HG03432 (cell line): Measurements from ENCODE around the gene LRIG3.
A peak's percentile ranks its signal among the peaks of the same experiment; 100 is the strongest.

Experiments used
- ATAC-seq: cut with Tn5 transposase; IDR thresholded peaks from one replicate; pipeline ENCODE4 v1.9.1; 2021; ENCODE audit warnings: mild to moderate bottlenecking, moderate library complexity; ENCODE audit not compliant: unreplicated experiment

Gene LRIG3

DNA sequence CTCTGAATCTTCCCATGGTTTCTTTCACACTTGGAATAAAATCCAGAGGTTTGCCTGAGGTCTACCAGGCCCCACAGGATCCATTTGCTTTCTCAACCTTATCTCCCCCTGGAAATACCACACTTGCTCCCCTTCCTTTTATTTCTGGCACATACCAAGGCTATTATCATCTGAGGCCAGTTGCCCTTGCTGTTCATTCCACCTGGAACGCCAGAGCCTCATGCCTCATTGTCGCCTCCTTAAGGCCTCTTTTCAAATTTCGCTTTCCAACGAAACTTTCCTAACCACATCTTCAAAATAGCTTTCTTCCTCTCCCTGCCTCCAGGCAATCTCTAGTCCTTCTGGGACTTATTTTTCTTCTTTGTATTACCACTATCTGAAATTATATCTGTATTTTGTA lies 11.2 kb upstream of the LRIG3 start:
- ATAC-seq = no peak

DNA sequence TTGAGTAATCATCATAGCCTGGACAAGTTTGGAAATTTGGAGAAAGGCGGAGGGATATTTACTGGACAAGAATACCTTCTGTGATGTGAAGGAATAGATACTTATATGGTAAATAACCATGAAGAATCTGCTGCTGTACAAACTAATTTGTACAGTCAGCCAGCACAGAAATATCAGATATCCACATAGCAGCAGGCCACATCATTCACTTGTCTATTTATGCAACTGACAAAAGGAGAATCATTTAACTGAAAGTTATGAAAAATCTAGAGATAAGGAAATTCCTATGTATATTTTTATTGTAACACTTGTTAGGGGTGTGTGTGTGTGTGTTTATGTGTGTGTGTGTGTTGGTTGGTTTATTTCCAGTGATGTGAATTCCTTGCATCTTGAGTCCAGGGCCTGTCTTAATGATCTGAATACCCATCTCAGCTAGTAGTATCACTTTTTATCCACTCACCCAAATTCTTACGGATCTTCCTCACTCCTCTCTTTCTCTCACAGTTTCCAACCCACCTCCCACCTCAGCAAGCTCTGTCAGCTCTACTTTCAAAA lies 10.5 kb upstream of the LRIG3 start:
- ATAC-seq = no peak

DNA sequence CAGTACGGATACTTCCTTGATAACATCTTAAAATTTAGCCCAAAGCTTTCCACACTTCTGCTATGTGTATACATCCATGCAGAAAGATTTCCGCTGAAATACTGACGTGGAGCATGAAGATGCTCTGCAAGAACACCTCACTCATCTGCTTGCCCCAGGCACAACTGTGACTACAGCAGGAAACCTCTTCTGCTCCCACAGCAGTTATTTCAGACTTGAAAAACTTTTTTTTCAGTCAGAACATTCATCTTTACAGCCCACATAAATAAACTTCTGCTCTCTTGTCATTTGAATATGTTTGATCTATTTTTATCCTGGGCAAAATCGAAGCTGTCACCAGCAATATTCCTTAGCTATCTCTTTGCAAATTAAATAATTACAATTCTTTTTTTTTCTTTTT lies 6.8 kb upstream of the LRIG3 start:
- no peak for ATAC-seq

DNA sequence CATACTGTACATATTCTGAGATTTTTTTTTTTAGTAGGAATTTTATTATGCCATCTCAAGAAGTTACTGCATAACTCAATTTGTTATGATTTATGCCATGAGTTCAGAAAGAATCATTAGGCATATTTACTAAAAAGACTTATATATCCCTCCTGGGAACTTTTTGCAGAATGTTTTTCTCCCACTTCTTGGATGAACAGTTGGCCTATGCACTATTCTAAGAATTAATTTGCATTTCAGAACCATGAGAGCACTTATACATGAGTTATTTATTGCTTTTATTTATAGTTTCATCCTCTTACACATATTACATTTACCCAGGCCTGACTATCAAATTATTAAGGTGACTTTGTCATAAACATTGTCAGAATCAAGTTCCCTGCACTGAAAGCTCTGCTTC lies 6.3 kb upstream of the LRIG3 start:
- ATAC-seq = no peak

DNA sequence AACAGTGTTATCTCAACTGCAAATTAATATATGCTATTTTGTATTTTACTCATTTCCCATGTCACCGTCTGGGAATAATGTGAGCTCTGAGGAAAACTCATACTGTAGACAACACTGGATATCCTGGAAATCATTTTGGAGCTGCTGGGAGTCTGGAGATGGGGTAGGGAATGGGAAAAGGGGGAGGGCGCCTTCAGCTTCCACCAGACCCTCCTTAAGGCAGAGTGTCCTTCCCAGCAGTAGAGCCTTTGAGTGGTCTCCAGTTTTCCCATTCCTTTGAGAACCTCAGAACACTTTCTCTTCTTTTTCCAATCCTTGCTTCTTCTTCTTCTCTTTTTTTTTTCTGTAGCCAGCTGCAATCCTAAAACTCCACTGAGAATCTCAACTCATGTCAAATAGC lies 5.4 kb upstream of the LRIG3 start:
- ATAC-seq = no peak

DNA sequence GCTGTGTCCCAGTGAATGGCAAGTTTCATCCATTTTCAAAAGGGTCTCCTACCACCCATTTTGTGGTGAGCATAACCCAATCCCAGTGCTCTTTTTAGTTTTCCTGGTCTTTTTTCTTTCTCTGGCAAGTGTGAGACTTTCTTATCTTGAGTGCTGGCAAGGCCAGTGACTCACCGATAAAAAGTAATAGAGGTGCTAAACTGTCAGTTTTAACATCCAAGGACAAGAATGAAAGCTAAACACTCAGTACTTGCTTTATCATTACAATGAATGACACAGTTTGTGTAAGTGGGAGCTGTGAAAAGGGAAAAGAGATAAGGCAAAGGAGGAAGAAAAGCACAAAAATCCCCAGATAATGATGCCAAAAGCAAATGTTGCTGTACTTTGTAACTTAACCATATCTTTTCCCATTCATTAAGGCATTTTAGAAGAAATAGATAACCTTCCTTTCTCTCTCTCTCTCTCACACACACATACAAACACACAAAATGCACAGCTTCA lies 4.9 kb upstream of the LRIG3 start:
- no peak for ATAC-seq

DNA sequence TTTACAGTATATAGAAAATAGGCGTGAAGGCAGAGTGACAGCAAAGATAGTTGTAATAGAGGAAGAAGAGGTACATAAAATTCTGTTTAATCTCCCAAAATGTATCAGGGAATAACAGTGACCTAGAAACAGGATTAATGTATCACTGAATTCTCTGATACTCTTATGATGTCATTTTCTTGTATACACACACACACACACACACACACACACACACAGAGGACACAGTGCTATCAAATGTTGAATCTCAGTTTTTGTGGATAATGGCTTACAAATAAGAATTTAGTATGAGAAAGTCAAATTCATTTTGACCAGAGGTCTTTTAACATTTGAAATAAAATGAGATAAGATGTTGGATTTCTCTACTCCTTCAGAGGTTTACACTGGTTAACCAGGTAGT lies 4.3 kb upstream of the LRIG3 start:
- no peak for ATAC-seq

DNA sequence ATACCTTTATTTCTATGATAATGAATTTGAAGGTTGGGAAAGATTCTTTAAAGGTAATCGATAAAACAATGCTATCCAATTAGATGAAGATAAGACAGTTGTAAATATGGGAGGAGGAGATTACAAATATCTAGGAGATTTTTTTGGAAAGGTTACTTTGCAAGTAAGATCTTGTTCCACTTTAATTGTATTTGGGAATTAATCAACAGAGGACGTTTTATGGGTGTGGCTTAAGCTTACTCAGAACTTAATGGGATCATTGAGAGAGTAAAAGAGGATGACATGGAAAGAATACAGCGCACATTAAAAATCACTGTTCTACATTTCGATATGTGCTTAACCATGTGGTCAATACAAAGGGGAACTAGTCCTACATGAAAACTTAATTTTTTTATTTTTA lies 3.5 kb upstream of the LRIG3 start:
- ATAC-seq = no peak

DNA sequence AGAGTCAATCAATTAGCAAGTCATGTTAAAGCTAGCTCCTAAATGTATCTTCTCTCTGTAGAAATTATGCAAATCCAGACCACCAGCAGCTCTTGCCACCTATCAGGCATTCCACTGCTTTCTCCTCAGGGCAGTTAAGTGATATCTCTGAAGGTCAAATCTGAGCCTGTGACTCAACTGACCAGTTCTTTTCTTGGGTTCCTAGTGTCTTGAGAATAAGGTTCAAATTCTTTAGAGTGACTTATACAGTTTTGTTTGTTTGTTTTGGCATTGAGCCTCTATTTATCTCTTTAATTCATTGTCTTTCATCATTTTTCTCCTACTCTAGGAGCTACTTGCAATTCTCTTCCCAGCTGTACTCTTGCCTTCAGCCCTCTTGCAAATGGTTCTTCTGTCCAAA lies 2.5 kb upstream of the LRIG3 start:
- no peak for ATAC-seq

DNA sequence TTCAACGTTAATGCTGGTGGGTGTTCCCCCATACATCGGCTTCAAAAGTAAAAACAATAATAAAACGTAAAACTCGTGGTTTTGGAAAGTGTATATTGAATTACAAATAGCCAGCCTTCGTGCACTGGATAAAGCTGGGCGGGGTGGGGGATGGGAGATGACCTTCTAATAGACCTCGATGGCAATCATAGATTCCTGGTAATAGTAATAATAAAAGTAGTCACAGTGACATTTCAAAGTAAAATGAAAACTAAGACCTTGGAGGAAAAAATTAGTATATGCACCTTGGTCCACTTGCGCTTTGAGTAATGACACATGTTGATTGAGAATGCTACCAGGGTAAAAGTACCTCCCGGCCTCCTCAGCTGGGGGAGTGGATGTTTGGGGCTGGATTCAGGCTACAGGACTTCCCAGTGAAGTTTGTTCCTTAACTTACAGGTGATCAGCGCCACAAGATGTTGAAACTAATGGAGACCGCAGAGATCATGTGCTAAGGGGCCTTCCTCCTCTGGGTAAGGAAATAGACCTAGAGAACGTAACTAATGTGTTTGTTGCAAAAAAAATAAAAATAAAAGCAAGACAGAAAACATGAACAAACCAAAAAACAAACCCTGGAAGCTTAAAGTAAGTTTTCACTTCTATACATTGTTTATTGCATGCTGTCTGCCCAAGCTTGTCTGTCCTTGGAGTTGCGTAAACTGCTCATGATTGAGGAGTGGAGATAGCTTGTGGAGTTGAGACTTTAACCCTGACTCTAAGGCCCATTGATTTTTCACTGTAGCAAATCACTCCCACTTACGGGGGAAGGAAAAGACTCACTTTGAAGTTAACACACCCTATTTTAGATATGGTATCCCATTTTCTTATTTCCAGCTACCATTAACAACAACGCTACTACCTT lies 907 bp upstream of the LRIG3 start:
- no peak for ATAC-seq

DNA sequence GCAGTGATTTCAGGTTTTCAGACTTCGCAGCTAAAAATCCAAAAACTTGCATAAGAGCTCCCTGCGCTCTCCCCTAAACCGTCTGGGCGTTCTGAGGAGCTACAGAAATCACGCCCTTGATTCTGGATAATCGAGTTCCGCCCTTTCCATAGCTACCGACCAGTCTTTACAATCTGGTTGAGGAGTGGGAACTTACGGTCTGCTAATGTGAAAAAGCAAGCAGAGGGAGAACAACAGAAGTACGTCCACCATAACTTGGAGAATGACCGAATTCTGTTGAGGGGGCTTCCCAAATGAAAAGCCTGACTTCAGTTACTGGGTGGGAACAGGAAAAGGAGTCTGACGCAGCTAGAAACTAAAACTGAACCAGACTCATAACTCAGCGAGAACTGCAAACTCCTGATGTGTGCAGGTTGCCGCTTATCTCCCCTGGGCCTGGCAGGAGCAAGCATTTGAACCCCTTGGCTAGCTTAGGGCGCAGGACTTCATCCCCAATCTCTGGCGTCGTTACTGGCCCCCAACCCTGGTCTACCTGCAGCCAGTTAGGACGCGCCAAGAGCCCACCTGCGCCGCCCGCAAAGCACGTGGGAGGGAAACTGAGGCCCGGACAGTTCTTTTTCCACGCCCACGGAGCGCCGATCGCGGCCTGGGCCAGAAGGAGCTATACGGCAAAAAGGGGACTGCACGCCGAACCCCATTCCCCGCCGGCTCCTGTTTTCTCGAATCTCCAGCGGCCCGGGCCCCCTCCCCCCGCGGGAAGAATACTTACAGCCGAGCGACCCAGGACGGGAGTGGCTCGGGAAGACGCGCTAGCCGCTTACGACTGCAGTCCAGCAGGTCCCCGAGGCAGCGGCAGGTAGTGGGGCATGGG lies 838 bp downstream of the LRIG3 start:
- peak; percentile 37 for ATAC-seq

DNA sequence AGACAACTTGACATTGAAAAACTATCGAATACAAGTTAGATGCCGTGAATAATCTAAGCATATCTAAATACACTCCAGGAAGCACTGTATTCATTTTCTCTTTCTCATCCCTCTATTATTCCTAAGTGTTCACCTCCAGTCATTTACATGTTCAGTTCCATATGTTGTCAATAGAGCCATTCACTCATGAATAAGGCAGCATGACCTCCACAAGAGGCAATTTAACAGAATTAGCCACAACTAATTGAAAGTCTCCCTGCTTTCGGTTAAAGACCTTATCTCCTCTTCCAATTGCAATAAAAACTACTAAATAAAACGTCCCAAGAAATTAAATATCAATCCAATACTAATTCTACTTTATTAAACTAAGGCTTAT lies 1.8 kb downstream of the LRIG3 start:
- no peak for ATAC-seq

DNA sequence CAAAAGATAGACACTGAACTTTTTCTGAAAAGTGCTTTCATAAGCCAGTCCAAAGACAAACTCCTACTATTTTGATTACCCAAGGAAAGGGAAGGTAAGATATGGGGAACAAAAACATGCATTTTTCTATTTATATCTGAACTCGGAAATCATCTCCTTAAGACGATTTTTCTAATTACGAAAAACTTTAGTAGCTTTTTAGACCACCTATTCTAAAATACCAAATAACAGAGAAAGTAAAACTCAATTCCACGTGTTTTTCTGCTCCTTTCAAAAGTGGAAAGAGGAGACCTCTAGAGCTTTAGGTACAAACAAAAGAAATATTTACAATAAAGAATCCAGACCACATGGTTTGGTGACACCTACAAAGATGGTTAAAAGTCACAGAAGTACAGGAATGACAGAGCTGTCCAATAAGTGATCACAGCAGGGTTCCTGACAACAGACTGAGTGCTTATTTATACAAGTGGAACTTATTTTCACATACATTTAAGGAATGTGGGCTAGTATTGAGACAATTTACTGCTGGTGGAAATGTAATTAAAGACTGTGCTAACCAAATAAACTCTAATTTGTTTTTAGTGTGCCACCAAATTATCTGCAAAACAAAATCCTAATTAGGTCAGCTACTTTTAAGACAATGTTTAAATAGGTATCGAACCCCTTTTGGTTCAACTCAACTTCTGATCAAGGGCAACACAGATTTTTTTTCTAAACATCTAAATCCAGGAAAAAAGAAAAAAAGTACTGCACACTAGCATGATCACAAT lies 2.4 kb downstream of the LRIG3 start:
- no peak for ATAC-seq

DNA sequence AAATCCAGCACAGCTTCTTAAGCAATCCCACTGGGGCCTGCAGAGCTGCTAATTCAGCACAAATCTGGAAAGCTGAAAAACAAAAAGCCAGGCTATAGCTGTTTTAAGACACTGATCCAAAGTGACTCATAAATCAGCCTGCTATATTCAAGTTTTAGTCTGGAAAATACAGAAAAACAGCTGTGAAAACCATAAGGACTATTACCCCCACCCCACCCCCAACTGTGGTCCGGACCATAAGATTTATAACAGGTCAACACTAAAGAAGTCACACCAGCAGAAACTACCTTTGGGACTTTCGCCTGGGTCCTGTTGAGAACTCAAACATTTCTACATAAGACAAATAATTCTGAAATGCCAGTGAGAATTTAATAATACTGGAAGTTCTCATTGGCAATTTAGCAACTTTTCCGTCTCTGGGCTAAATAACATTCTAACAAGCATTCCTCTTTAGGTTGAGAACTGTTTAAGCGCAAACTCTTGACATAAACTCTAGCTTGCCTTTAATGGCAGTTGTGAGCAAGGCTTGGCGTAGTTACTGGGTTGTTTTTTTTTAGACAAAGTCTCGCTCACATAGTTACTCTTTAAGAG lies 3.3 kb downstream of the LRIG3 start:
- no peak for ATAC-seq

DNA sequence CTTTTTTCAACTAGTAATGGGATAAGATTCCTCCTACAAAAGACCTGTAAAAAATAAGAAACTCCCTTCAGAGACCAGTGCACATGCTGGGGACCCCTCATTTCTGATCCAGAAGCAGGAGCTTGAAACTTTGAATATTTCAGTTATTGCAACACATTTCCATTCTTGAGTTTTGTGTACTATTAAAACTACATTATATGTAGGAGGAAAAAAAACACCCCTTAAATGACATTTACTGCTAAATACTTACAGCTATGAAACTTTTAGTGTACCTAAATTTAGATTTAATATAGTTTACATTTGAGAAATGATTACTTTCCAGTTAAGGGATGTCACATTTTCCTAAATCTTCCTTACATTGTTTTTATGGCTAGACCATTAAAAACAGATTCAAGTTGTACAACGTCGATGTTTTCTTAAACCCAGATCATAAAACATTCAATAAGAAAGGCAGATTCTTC lies 4.1 kb downstream of the LRIG3 start:
- no peak for ATAC-seq

DNA sequence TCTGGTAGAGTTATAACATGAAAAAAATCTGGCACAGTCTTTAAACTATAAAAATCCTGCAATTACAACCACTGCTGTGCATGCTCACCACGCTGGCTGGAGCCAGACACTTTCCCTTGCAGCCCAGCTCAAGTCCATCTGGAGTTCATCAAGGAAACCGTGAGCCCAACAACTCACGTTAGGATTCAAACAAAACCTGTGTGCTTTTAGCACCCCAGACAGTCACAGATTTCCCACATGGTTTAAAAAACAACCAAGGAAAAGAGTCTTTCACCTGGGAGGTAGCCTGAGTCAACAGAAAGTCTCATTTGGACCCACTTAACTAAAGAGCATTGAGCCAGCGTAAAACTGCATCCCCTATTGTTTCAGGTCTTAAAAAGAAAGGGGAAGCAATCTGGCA lies 4.7 kb downstream of the LRIG3 start:
- no peak for ATAC-seq

DNA sequence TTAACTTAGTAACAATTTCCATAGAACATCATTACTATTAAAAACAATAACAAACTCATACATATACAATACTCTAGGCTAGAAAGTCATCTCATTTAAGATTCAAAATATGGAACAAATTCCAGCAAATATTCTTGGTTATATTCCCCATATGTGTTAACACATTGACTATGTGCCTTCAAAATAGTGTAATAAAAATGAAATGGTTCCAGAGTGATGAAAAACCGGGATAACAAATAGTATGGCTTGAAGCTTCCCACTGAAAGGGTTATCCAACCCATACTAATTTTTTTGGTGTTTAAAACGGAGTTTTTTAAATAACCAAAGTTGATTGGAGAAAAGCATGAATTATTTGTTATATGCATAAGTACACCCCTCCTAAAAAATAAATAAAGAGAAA lies 5.3 kb downstream of the LRIG3 start:
- no peak for ATAC-seq

DNA sequence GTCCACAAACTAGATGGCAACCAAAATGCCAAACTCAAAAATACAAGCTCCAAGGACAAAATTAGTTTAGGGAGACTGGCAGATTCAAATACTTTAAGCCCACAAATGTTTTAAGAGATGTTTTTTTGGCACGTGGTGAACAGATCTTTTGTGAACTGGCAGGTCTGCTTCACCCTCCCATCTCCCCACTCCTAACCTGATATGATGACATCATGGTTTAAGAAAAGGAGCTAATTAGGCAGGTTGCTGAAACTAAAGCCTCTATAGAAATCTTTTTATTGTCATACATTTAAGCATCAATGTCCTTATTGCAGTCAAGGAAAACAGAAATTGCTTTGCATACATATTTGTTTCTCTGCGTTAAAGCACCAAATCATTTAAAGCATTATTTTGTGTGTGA lies 5.8 kb downstream of the LRIG3 start:
- no peak for ATAC-seq

DNA sequence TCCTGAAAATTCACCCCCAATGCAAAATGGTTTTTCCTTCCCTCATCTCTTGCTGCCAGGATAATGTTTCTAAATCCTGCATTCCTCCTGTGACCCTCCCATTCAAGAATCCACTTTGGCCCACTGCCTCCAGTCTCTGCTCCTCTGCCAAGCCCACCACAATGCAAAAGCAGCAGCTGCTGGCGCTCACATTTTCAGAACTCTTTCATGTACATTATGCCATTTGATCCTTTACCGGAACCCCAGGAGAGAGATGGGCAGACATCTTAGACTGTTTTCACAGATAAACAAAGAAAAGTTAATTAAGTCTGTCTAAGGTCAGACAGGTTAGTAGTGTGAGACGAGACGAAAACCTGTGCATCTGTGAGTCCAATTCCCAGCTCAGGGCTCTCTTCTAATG lies 12.9 kb downstream of the LRIG3 start:
- ATAC-seq = no peak

DNA sequence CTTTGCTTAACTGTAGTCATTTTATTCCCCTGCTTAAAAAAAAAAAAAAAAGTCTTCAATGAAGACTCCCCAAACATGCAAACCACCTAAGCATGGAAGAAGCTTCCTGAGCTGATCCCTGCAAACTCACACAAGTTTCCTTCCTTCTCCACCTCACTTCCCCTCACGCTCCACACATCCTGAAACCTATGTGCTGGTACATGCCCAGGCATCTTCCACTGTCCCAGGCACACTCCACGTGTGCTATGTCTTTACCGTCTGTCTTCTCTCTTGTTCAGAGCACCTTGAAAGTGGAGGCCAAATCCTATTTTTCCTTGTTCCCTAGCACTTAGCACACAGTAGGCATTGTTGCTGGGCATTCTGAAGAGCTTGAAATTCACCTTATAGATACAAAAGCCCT lies 13.4 kb downstream of the LRIG3 start:
- ATAC-seq = no peak
